Epithelial cell of proximal tubule (primary cell): ENCODE measurements around the gene EYA2. TPM values are rescaled to one million over a fixed set of nuclear protein-coding genes. Genes with fewer than 3 reads are reported as not detected.

Experiments
- DNase-seq: peaks from one replicate; pipeline ENCODE4 v3.0.0-alpha.2; 2011; ENCODE audit warnings: low read depth
- H3K4me3 ChIP-seq: 2 replicates; pipeline ENCODE4 v1.5.1; 2011; ENCODE audit warnings: low read depth, mild to moderate bottlenecking, low read length
- total RNA-seq: library from RNA; depleted of rRNA; stranded (reverse); fragments of >200 nt; gene quantifications from 2 replicates; pipeline ENCODE4 v1.2.3, GENCODE V29; 2015
- TF ChIP-seq, protein P1 (sequence below): conservative IDR thresholded peaks from 2 replicates; pipeline ENCODE4 v1.5.1; 2012; ENCODE audit warnings: low read depth, mild to moderate bottlenecking, low read length

Gene EYA2
- total RNA-seq, 1 donor from 2014 or later: not detected

DNA sequence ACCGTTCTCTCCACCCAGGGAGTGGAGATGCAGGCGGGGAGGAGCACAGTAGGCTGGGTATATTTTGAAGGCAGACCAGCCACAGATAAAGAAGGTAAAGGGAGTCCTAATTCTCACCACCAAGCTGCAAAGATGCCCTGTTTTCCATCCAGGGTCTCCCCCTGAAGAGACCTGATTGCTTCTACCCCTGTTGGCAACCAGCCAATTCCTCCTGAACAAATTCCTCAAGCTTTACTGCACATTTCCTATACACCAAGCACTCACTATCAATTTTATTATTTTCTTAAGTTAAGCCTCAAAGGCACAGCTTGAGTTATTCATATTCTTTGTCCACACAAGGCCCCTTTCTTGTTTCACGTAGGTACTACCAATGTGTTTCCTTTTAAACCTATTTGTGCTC is 214.4 kb downstream of the EYA2 start:
- no peak overlapping the region for H3K4me3 ChIP-seq
- DNase-seq: no peak
- TF ChIP-seq, protein P1, sequence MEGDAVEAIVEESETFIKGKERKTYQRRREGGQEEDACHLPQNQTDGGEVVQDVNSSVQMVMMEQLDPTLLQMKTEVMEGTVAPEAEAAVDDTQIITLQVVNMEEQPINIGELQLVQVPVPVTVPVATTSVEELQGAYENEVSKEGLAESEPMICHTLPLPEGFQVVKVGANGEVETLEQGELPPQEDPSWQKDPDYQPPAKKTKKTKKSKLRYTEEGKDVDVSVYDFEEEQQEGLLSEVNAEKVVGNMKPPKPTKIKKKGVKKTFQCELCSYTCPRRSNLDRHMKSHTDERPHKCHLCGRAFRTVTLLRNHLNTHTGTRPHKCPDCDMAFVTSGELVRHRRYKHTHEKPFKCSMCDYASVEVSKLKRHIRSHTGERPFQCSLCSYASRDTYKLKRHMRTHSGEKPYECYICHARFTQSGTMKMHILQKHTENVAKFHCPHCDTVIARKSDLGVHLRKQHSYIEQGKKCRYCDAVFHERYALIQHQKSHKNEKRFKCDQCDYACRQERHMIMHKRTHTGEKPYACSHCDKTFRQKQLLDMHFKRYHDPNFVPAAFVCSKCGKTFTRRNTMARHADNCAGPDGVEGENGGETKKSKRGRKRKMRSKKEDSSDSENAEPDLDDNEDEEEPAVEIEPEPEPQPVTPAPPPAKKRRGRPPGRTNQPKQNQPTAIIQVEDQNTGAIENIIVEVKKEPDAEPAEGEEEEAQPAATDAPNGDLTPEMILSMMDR: no peak

DNA sequence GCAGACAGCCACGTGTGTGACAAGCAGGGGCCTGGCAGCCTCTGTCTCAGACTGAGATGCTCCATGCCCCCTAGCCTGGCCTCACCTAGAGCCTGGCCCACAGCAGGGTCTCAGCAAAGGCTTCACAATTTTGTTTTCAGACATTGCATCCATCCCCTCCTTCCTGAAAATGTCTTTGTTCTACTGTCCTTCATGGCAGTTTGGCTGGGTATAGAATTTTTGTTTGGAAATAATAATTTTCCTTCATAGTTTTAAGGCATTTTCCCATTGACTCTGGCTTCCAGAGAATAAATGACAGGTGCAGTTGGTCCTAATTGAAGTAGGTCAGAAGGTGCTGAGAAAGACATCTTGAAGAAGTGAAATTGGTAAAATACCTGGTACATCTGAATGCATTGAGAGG is 216.2 kb downstream of the EYA2 start:
- TF ChIP-seq, protein P1: no peak
- DNase-seq: no peak
- no peak overlapping the region for H3K4me3 ChIP-seq

DNA sequence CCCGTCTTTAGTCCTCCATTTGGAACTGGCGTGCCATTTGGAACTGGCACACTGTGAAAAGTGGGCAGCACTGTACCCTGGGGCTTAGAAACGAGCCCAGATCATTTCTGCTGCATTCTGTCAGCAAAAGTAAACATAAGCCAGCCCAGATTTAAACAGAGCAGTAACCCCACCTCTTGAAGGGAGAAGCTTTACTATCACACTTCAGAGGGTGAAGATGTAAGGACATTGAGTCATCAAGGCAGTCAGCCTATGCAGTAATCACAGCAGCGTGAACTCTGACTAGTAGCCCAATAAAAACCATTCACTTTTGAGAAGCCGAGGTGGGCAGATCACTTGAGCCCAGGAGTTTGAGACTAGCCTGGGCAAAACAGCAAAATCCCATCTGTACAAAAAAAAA is 216.9 kb downstream of the EYA2 start:
- DNase-seq: no peak
- TF ChIP-seq, protein P1: no peak
- no peak overlapping the region for H3K4me3 ChIP-seq

DNA sequence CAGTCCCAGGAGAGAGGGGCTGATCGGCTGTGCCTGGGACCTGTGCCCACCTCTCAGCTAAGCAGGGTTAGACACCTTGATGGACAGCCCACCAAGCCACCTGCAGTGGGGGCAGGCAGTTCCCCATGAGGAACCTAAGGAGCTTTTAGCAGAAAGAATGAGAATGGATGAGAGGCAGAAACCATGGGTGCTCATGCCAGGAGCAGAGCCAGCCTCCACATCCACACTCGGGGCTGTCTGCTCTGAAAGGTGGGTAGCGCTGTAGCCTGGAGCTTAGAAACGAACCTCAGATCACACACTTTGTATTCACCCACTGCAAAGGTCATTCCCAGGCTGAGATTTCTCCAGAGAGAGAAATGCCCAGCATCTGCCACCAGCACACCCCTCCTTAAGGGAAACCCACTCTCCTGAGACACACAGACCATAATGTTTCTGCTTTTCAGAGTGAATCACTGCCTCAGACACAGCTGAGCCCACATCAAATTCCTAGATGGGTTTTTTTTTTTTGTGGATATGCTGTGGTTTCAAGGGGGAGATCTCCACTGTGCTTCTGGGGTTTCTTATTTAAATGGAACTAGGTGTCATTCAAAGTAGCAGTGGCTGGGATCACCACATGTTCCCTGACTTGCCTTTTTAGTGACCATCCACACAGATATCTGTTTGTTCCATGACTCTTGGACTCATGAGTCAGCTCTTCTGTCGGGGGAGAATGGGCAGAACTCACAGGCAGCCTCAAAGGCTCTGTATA is 218.9 kb downstream of the EYA2 start:
- DNase-seq: no peak
- TF ChIP-seq, protein P1: no peak

DNA sequence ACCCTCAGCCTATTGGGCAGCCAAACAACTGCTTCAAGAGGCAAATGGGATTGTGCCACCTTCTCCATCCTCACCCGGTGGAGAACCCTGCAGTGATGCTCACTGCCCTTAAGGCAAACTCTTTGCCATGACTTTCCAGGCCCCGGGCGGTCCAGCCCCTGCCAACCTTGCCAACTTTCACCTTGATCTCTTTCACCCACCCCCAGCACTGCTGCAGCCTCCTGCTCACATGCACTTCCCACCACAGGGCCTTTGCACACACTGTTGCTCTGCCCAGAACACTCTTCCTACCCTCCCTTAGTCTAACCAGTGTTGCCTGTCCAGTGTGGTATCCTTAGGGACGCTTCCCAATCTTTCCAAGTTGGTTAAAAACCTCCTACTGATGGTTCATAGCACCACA is 221.1 kb downstream of the EYA2 start:
- TF ChIP-seq, protein P1: no peak
- DNase-seq: no peak
- H3K4me3 ChIP-seq: no peak overlapping the region

More for the DNA sequence above, 218.9 kb downstream of the EYA2 start:
- H3K4me3 ChIP-seq: no peak overlapping the region

DNA sequence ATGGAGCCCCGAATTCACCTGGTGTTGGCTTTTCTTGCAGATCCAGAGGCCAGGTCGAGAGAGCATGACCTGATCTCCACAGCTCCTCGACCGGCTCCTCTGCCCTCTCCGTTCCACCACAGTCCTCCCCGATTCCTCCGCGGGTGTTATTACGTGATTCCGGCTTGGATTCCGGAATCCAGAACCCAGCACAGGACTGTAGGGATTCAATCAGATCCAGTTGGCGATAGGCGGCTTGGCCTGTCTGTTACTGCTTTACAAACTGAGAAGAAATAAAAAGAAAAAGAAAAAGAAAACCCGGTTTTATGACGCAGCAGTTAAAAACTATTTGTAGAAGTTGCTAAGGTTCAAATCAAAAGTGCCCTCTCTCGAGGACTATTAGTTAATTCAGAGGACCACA is 222.7 kb downstream of the EYA2 start:
- no peak for DNase-seq
- TF ChIP-seq, protein P1: no peak
- H3K4me3 ChIP-seq: no peak overlapping the region

DNA sequence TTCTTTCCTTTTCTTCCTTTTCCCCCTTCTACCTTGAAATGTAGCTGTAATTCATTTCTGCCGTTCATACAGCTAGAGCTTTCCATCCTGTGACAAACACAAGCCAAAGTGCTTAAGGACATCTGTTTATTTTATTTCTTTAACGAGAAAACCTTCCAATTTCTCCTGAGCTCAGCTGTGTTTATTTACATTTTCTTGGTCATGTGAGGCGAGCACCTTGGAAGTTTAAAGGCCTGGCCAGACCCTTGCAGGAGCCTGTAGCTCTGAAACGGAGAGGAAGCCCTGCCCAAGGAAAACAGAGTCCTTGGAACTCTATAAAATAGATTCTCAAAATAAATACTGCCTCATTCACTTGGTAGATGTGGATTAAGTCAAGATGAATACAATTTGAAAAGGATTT is 223.1 kb downstream of the EYA2 start:
- H3K4me3 ChIP-seq: no peak overlapping the region
- no peak for DNase-seq
- TF ChIP-seq, protein P1: no peak
